Activated naive CD8-positive, alpha-beta T cell treated with anti-CD3 and anti-CD28 coated beads for 36 hours (primary cell): ENCODE results near the gene DEAF1. TPM values are rescaled to one million over a fixed set of nuclear protein-coding genes. Genes with fewer than 3 reads are reported as not detected.
"Not testable (repeated sequence)": the region's sequence is repeated elsewhere in the genome, so short reads cannot be mapped to it uniquely, and the experiment has no call there.

Experiments used
- DNase-seq: peaks from one replicate; pipeline ENCODE4 v3.0.0; 2021
- H3K27ac Mint-ChIP-seq: one replicate; pipeline ENCODE4 v1.8.0; 2022; ENCODE audit warnings: mild to moderate bottlenecking, moderate library complexity, mixed read lengths
- H3K27me3 Mint-ChIP-seq: one replicate; pipeline ENCODE4 v1.8.0; 2022; ENCODE audit warnings: mild to moderate bottlenecking, mixed read lengths
- H3K36me3 Mint-ChIP-seq: one replicate; pipeline ENCODE4 v1.8.0; 2021; ENCODE audit warnings: mild to moderate bottlenecking, mixed read lengths
- H3K4me1 Mint-ChIP-seq: one replicate; pipeline ENCODE4 v1.8.0; 2021; ENCODE audit warnings: mixed read lengths
- H3K4me3 Mint-ChIP-seq: one replicate; pipeline ENCODE4 v1.8.0; 2022; ENCODE audit warnings: mild to moderate bottlenecking, moderate library complexity, mixed read lengths
- H3K9me3 Mint-ChIP-seq: one replicate; pipeline ENCODE4 v1.8.0; 2022; ENCODE audit warnings: mixed read lengths
- total RNA-seq, 2 experiments: library from RNA; stranded (reverse); gene quantifications; one replicate each; pipeline ENCODE4 v1.2.3, GENCODE V29; 2021

DEAF1 gene
- total RNA-seq, 2 experiments from 2014 or later, result 46.1 to 49.7 TPM

DNA sequence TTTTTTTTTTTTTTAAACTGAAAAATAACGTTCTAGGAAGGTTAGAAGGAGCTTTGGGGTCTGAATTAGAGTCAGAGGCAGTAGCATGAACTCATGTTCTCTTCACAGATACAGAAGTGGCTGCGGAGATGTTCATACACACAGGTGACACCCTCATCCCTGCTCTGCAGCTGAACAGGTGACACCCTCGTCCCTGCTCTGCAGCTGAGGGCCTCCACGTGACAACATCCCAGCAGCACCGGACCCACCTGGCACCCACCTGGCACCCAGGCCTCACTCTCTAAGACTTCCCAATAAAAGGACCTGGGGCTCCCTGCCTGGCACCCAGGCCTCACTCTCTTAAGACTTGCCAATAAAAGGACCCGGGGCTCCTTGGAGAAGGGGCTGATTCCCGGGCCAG is 38.2 kb downstream of the DEAF1 start:
- Mint-ChIP-seq H3K4me1 (no peaks in the 10 kb centered on the region), H3K36me3 (peaks cover 4% of the 10 kb centered on the region), H3K27ac (no peak overlapping the region), H3K9me3 (no peaks in the 10 kb centered on the region), H3K4me3 (no peak overlapping the region), H3K27me3 (no peaks in the 10 kb centered on the region)
- no peak for DNase-seq

DNA sequence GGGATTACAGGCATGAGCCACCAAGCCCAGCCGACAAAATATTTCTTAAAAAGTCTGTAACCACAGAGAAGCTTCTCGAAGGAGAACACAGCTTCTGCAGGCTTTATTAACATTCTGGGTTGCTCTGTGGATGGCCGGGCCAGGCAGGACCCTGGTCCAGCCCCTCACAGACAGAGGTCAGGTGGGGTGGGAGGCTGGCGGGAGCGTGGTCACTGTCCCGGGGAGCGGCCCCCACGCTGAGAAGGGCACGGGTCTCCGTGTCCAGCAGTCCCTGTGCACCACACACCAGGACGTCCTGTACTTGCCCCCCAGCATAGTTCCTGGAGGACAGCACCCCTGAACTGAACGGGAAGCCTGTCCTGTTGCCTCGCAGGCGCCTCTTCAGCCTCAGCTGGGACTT is 38.6 kb downstream of the DEAF1 start:
- H3K4me3 Mint-ChIP-seq, result no peak overlapping the region
- no peaks in the 10 kb centered on the region for H3K9me3 Mint-ChIP-seq
- H3K27ac Mint-ChIP-seq, result no peak overlapping the region
- no peaks in the 10 kb centered on the region for H3K27me3 Mint-ChIP-seq
- peaks cover 5% of the 10 kb centered on the region for H3K36me3 Mint-ChIP-seq
- no peak for DNase-seq
- no peaks in the 10 kb centered on the region for H3K4me1 Mint-ChIP-seq

DNA sequence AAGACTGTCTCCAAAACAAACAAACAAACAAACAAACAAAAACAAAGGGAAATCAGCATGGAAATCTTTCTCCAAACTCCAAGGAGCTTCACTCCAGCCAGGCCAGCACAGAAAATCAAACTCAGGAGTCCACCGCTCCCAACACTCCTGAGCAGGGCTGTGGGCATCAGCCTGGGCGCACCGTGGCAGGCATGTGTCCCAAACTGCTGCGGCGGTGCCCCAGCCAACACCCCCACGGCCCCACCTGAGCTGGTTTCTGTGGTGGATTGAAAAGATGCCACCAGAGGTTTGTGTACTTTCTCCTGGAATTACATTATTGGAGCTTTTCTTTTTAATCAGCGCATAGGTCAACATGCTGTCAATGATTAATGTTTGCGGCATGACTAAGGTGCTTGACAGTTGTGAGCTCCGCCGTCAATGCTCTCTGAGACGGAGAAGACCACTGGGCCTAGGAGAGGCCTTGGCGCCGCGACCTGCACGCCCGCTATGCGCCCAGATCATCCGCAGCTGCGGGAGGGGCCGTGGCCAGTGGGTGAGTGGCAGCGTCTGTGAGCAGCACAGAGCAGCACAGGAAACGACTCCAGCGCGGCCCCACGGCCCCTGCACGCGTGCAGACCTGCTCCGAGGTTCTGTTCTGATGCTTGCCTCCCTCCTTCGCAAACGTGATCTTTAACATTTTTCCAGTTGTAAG is 39.8 kb downstream of the DEAF1 start:
- DNase-seq, result no peak
- no peaks in the 10 kb centered on the region for H3K4me1 Mint-ChIP-seq
- H3K9me3 Mint-ChIP-seq, result no peaks in the 10 kb centered on the region
- H3K36me3 Mint-ChIP-seq, result peaks cover 6% of the 10 kb centered on the region
- no peaks in the 10 kb centered on the region for H3K27me3 Mint-ChIP-seq
- no peak overlapping the region for H3K4me3 Mint-ChIP-seq
- no peak overlapping the region for H3K27ac Mint-ChIP-seq

DNA sequence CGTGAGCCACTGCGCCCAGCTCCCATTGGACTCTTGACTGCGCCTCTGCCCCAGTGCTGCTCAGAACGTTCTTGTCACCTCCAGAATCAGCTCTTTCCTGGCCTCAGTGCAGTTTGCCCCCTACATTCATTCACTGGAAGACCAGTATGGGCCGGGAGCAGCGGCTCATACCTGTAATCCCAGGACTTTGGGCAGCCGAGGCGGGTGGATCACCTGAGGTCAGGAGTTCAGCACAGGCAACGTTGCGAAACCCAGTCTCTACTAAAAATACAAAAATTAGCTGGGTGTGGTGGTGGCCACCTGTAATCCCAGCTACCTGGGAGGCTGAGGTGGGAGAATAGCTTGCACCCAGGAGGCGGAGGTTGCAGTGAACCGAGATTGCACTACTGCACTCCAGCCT is 40.6 kb downstream of the DEAF1 start:
- H3K27me3 Mint-ChIP-seq, H3K27ac Mint-ChIP-seq, H3K4me3 Mint-ChIP-seq, H3K36me3 Mint-ChIP-seq, H3K4me1 Mint-ChIP-seq, DNase-seq, H3K9me3 Mint-ChIP-seq: not testable (repeated sequence)

DNA sequence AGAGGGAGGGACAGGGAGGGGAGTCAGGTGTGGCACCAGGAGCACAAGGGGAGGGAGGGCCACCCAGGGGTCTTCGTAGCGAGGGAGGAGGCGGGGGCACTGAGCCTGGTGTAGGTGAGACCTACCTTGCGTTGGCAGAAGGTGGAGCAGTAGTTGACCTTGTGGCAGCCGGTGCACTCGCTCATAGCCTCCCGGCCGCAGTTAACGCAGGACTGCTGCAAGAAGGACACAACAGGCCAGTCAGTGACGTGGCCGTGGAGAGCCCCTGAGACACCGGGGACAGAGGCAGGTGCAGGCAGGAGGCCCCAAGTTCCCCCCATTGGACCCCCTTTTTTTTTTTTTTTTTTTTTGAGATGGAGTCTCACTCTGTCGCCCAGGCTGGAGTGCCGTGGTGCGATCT is 41.2 kb downstream of the DEAF1 start:
- Mint-ChIP-seq H3K4me1 (no peaks in the 10 kb centered on the region), H3K9me3 (no peaks in the 10 kb centered on the region), H3K27ac (no peak overlapping the region), H3K36me3 (peaks cover 9% of the 10 kb centered on the region), H3K27me3 (no peaks in the 10 kb centered on the region), H3K4me3 (no peak overlapping the region)
- DNase-seq, result no peak

DNA sequence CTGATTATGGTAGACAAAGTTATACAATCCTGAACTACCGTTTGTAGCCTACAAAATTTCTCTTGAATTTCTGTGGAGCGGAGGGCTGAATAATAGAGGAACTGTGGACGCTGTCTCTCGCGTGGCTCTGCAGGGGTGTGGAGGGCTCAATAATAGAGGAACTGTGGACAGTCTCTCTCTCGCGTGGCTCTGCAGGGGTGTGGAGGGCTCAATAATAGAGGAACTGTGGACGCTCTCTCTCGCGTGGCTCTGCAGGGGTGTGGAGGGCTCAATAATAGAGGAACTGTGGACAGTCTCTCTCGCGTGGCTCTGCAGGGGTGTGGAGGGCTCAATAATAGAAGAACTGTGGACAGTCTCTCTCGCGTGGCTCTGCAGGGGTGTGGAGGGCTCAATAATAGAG is 41.9 kb downstream of the DEAF1 start:
- not testable (repeated sequence) for H3K36me3 Mint-ChIP-seq, H3K27ac Mint-ChIP-seq, H3K4me3 Mint-ChIP-seq, H3K4me1 Mint-ChIP-seq, H3K9me3 Mint-ChIP-seq, H3K27me3 Mint-ChIP-seq, DNase-seq

DNA sequence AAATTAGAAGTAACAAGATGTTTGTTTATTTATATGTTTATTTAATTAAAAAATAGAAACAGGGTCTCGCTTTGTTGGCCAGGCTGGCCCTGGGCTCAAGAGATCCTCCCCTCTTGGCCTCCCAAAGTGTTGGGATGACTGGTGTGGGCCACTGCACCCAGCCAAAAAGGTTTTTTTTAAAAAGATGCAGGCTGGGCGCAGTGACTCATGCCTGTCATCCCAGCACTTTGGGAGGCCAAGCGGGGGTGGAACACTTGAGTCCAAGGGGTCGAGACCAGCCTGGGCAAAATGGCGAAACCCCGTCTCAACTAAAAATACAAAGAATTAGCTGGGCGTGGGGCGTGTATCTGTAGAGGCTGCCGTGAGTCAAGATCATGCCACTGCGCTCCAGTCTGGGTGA is 44.5 kb downstream of the DEAF1 start:
- no peaks in the 10 kb centered on the region for H3K9me3 Mint-ChIP-seq

DNA sequence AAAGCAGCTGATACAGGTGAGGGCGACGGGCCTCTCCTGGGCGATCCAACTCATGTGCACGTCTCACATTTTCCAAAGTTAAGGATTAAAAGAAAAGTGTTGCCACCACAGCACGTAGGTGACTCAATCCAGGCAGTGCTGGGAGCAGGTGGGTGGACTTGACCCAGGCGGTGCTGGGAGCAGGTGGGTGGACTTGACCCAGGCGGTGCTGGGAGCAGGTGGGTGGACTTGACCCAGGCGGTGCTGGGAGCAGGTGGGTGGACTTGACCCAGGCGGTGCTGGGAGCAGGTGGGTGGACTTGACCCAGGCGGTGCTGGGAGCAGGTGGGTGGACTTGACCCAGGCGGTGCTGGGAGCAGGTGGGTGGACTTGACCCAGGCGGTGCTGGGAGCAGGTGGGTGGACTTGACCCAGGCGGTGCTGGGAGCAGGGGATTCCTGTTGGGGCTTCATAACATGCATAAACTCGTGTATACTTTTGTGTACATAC is 47.3 kb downstream of the DEAF1 start:
- H3K4me1 Mint-ChIP-seq, H3K9me3 Mint-ChIP-seq, H3K27ac Mint-ChIP-seq, DNase-seq, H3K36me3 Mint-ChIP-seq, H3K4me3 Mint-ChIP-seq, H3K27me3 Mint-ChIP-seq: not testable (repeated sequence)

More for the DNA sequence above, 44.5 kb downstream of the DEAF1 start:
- Mint-ChIP-seq H3K4me3 (no peak overlapping the region), H3K4me1 (peaks cover 4% of the 10 kb centered on the region), H3K27me3 (no peaks in the 10 kb centered on the region), H3K36me3 (peaks cover 11% of the 10 kb centered on the region), H3K27ac (no peak overlapping the region)
- no peak for DNase-seq

DNA sequence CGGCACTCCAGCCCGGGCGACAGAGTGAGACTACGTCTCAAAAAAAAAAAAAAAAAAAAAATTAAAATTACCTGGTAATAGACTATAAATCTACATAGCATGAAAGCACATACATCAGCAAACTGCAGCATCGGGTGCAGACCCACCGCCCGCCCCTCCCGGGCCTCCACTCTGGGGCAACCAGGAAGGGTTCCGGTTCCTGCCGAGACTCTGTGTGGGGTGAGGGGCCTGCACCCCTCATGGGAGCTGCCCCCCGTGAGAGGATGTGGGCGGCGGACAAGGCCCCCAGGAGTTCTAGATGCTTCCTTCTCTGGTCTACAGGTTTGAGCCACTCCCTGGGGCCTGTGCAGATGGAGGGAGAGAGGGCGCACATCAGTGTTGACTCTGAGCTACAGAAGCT is 48.8 kb downstream of the DEAF1 start:
- no peak overlapping the region for H3K4me3 Mint-ChIP-seq
- no peak for DNase-seq
- no peaks in the 10 kb centered on the region for H3K27me3 Mint-ChIP-seq
- peaks cover 5% of the 10 kb centered on the region for H3K36me3 Mint-ChIP-seq
- H3K4me1 Mint-ChIP-seq, result peaks cover 4% of the 10 kb centered on the region
- no peaks in the 10 kb centered on the region for H3K9me3 Mint-ChIP-seq
- no peak overlapping the region for H3K27ac Mint-ChIP-seq

DNA sequence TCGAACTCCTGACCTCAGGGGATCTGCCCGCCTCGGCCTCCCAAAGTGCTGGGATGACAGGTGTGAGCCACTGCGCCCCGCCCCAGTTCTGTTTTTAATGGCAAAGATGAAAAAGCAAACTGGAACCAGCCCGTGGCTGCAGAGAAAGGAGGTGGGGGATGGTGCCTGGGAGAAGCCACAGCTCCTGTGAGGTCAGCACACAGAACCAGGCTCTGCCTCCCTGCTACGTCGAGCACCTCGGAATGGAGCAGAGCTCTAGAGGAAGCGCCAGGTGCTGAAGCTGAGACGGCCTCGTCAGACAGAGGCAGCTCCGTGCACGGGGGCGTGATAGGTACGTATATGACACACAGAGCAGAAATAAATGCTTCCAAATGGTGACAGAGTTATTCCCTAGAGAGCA is 49.5 kb downstream of the DEAF1 start:
- H3K36me3 Mint-ChIP-seq, result peaks cover 5% of the 10 kb centered on the region
- no peak for DNase-seq
- H3K27ac Mint-ChIP-seq, result no peak overlapping the region
- peaks cover under 1% of the 10 kb centered on the region for H3K27me3 Mint-ChIP-seq
- H3K4me3 Mint-ChIP-seq, result no peak overlapping the region
- no peaks in the 10 kb centered on the region for H3K9me3 Mint-ChIP-seq
- H3K4me1 Mint-ChIP-seq, result peaks cover 4% of the 10 kb centered on the region

DNA sequence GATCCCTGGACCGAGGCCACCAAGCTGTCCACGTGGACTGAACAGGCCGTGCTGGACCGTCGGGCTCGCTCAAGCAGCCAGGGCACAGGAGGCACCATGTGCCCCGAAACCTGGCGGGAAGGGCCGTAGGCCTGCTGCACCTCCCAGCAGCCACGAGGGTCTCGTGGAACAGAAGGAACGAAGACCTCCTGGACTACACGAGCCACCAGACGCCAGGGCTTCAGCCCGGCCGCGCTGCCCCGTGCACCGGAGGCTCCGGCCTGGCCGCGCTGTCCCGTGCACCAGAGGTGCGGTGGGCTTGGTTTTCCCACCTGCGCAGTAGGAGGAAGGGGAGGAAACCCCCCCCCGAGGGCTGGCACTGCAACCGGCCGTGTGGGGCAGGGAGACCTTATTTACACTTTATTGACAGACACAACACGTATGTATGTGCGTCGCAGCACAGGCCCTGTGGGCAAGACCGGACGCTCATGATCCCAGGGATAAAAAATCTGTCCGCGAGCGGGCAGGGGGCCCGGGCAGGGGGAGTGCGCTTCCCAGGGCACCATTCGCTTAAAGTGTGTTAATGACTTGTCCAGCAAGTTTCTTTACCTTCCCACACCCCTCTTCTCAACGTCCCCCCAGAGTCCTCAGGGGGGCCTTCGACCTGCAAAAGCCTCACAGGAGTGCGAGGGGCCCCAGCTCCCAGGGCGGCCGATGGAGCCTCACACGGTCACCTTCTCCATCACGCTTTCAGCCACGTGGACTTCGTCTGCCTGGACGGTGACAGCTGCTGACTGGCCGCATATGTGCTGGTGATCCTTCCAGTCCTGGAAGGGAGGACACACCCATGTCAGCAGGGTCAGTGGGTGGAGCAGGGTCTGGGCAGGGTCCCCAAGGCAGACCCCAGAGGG is 50.9 kb downstream of the DEAF1 start:
- DNase-seq, result no peak
- Mint-ChIP-seq H3K36me3 (peaks cover 2% of the 10 kb centered on the region), H3K9me3 (no peaks in the 10 kb centered on the region), H3K4me1 (peaks cover 6% of the 10 kb centered on the region), H3K27ac (no peak overlapping the region), H3K4me3 (no peak overlapping the region), H3K27me3 (peaks cover 7% of the 10 kb centered on the region)

DNA sequence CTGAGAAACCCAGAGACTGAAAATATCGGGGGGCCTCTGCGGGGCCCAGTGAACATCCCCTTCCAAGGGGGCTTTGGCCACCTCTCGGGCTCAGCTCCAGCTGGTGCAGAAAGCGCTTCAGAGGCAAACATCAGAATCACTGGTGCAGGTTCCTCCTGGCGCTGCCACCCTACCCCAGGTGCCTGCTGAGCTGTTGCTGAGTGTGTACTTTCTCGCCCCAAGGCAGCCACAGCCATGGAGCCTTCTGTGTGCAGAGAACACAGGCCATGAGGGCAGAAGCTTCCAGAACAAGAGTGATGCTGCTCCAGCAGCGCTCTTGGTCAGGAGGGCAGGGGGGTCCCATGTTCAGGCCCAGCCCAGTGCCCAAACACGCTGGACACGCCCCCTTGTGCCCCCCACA is 51.7 kb downstream of the DEAF1 start:
- no peaks in the 10 kb centered on the region for H3K9me3 Mint-ChIP-seq
- H3K4me1 Mint-ChIP-seq, result peaks cover 8% of the 10 kb centered on the region
- H3K36me3 Mint-ChIP-seq, result peaks cover 4% of the 10 kb centered on the region
- H3K27me3 Mint-ChIP-seq, result peaks cover 14% of the 10 kb centered on the region
- H3K4me3 Mint-ChIP-seq, result no peak overlapping the region
- DNase-seq, result no peak
- no peak overlapping the region for H3K27ac Mint-ChIP-seq

DNA sequence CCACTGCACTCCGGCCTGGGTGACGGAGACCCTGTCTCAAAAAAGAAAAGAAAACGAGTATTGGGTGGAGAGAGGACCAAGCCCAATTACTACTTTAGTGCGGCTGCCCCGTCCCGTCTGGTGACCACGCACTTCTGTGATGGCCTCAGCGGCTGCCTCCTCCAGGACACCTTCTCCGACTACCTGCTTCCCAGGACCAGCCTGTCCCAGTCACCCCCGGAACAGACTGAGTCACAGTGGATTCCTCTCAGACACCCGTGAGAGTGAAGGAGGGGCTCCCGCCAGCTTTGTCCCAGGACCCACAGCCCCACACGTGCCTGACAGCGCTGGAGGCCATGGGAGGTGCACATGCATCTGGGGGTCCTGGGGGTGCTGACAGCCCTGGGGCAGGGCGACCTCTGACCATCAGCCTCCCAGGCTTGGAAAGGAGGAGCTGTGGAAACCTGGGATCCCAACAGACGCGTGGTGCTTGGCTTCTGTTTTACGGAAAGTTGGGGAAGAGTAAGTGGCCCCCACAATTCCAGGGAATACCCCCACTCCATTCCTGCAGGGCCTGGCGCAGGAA is 53.1 kb downstream of the DEAF1 start:
- Mint-ChIP-seq H3K36me3 (peaks cover 2% of the 10 kb centered on the region), H3K4me3 (no peak overlapping the region), H3K27me3 (peaks cover 25% of the 10 kb centered on the region), H3K4me1 (peaks cover 9% of the 10 kb centered on the region), H3K9me3 (no peaks in the 10 kb centered on the region), H3K27ac (no peak overlapping the region)
- DNase-seq, result no peak

DNA sequence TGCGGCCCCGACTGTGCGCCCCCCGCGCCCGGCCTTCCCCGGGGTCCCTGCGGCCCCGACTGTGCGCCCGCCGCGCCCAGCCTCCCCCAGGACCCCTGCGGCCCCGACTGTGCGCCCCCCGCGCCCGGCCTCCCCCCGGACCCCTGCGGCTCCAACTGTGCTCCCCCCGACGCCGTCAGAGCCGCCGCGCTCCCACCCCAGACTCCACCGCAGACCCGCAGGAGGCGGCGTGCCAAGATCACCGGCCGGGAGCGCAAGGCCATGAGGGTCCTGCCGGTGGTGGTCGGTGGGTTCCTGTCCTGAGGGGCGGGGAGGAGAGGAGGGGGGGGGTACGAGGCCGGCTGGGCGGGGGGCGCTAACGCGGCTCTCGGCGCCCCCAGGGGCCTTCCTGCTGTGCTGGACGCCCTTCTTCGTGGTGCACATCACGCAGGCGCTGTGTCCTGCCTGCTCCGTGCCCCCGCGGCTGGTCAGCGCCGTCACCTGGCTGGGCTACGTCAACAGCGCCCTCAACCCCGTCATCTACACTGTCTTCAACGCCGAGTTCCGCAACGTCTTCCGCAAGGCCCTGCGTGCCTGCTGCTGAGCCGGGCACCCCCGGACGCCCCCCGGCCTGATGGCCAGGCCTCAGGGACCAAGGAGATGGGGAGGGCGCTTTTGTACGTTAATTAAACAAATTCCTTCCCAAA is 54.9 kb downstream of the DEAF1 start:
- Mint-ChIP-seq H3K27me3 (peaks cover 38% of the 10 kb centered on the region), H3K4me3 (no peak overlapping the region), H3K36me3 (peaks cover 2% of the 10 kb centered on the region), H3K4me1 (peaks cover 10% of the 10 kb centered on the region), H3K27ac (no peak overlapping the region), H3K9me3 (no peaks in the 10 kb centered on the region)
- no peak for DNase-seq

DNA sequence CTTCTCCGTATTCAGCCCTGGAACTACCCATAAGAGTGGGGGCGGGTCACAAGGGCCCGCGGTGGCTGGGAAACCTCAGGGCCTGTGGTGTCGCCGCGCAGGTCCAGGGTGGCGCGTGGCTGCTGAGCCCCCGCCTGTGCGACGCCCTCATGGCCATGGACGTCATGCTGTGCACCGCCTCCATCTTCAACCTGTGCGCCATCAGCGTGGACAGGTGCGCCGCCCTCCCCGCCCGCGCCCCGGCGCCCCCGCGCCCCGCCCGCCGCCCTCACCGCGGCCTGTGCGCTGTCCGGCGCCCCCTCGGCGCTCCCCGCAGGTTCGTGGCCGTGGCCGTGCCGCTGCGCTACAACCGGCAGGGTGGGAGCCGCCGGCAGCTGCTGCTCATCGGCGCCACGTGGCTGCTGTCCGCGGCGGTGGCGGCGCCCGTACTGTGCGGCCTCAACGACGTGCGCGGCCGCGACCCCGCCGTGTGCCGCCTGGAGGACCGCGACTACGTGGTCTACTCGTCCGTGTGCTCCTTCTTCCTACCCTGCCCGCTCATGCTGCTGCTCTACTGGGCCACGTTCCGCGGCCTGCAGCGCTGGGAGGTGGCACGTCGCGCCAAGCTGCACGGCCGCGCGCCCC is 55.6 kb downstream of the DEAF1 start:
- Mint-ChIP-seq H3K4me1 (peaks cover 10% of the 10 kb centered on the region), H3K27ac (no peak overlapping the region), H3K4me3 (no peak overlapping the region), H3K27me3 (peaks cover 38% of the 10 kb centered on the region), H3K9me3 (no peaks in the 10 kb centered on the region), H3K36me3 (peaks cover 2% of the 10 kb centered on the region)
- no peak for DNase-seq
